ENCODE results near the gene RNF17. TPM values are rescaled to one million over a fixed set of nuclear protein-coding genes. Genes with fewer than 3 reads are reported as not detected.

The RNF17 gene
- total RNA-seq (2014; rRNA removed; shearing (Covaris generic)), result not detected in 2 replicates
- not detected in 2 replicates for polyA plus RNA-seq (2016; fragmentation: Nextera tagmentation; extraction: Ambion mirVana)

GRCh38 chr13:24763596-24764275 lies at the start of gene RNF17:
RNF17 (plus strand) TSS chr13:24764169; CDS start chr13:24764204, 35 bp downstream.
- H3K4me1 ChIP-seq (ENCODE audit: insufficient read depth), result no peaks in the 10 kb centered on the region
- H3F3A ChIP-seq (ENCODE audit: insufficient read depth), result no peaks in the 10 kb centered on the region
- DNase-seq, result no peak
- no peaks in the 10 kb centered on the region for H3K36me3 ChIP-seq (ENCODE audit: low read depth)
- H2AFZ ChIP-seq, result no peak within 1 kb of the TSS
- no peak within 1 kb of the TSS for H3K27ac ChIP-seq
- H3K9me3 ChIP-seq (ENCODE audit: low read depth), result no peaks in the 10 kb centered on the region
- peaks cover 12% of the 10 kb centered on the region; the same call in 1 of the 2 replicates for H3K27me3 ChIP-seq (replicated peaks; ENCODE audit: insufficient read depth)
- H3K9ac ChIP-seq, result no peak within 1 kb of the TSS
- H4K20me1 ChIP-seq (ENCODE audit: insufficient read depth), result no peaks in the 10 kb centered on the region
- H3K4me3 ChIP-seq, result no peak within 1 kb of the TSS
- 67 to 71% methylated on average over 28 of the region's 28 CpGs for WGBS, 2 experiments (ENCODE audit: low coverage in 1 of 2, low lambda C conversion rate in 2 of 2, missing lambda C conversion rate in 2 of 2)
- H3K79me2 ChIP-seq (ENCODE audit: insufficient read depth), result no peaks in the 10 kb centered on the region
- no peak within 1 kb of the TSS for H3K4me2 ChIP-seq (ENCODE audit: unreplicated experiment)
- H3K9me2 ChIP-seq (ENCODE audit: insufficient read depth), result no peaks in the 10 kb centered on the region
- TF ChIP-seq EZH2phosphoT487 (IDR thresholded peaks at IDR 0.05; ENCODE audit: insufficient read depth, low read depth), result no peak
- TF ChIP-seq EZH2 (IDR thresholded peaks at IDR 0.05; ENCODE audit: insufficient read depth, poor library complexity, severe bottlenecking), result no peak
- in situ Hi-C loops (cut with MboI), result no loop called here

- Histone ChIP-seq H3K9me3 (ENCODE audit: low read depth) (no peaks in the 10 kb centered on the region), H3K9me2 (ENCODE audit: insufficient read depth) (no peaks in the 10 kb centered on the region), H3K9ac (no peak overlapping the region), H4K20me1 (ENCODE audit: insufficient read depth) (no peaks in the 10 kb centered on the region), H3F3A (ENCODE audit: insufficient read depth) (no peaks in the 10 kb centered on the region), H3K4me1 (ENCODE audit: insufficient read depth) (no peaks in the 10 kb centered on the region), H3K27ac (no peak overlapping the region), H3K79me2 (ENCODE audit: insufficient read depth) (no peaks in the 10 kb centered on the region), H3K36me3 (ENCODE audit: low read depth) (no peaks in the 10 kb centered on the region), H3K27me3 (replicated peaks; ENCODE audit: insufficient read depth) (no peaks in the 10 kb centered on the region; the same call in none of the 2 replicates), H2AFZ (no peak overlapping the region), H3K4me3 (no peak overlapping the region), H3K4me2 (ENCODE audit: unreplicated experiment) (no peak overlapping the region)
- no peak for TF ChIP-seq EZH2phosphoT487 (IDR thresholded peaks at IDR 0.05; ENCODE audit: insufficient read depth, low read depth)
- 36 to 39% methylated on average over 5 of the region's 5 CpGs for WGBS, 2 experiments (ENCODE audit: low coverage in 1 of 2, low lambda C conversion rate in 2 of 2, missing lambda C conversion rate in 2 of 2)
- no peak for DNase-seq
- in situ Hi-C loops (cut with MboI), result no loop called here
Measured at GRCh38 chr13:24716011-24716410, 48.0 kb upstream of the RNF17 start.

- Histone ChIP-seq H4K20me1 (ENCODE audit: insufficient read depth) (no peaks in the 10 kb centered on the region), H3K9ac (no peak overlapping the region), H3K9me2 (ENCODE audit: insufficient read depth) (no peaks in the 10 kb centered on the region), H3K4me3 (no peak overlapping the region), H3K4me2 (ENCODE audit: unreplicated experiment) (no peak overlapping the region), H3F3A (ENCODE audit: insufficient read depth) (no peaks in the 10 kb centered on the region), H2AFZ (no peak overlapping the region), H3K79me2 (ENCODE audit: insufficient read depth) (no peaks in the 10 kb centered on the region), H3K36me3 (ENCODE audit: low read depth) (no peaks in the 10 kb centered on the region), H3K4me1 (ENCODE audit: insufficient read depth) (no peaks in the 10 kb centered on the region), H3K27me3 (replicated peaks; ENCODE audit: insufficient read depth) (no peaks in the 10 kb centered on the region; the same call in none of the 2 replicates), H3K27ac (no peak overlapping the region), H3K9me3 (ENCODE audit: low read depth) (no peaks in the 10 kb centered on the region)
- TF ChIP-seq EZH2phosphoT487 (IDR thresholded peaks at IDR 0.05; ENCODE audit: insufficient read depth, low read depth) (no peak), EZH2 (IDR thresholded peaks at IDR 0.05; ENCODE audit: insufficient read depth, poor library complexity, severe bottlenecking) (no peak)
- DNase-seq, result no peak
- WGBS, 2 experiments (ENCODE audit: low coverage in 1 of 2, low lambda C conversion rate in 2 of 2, missing lambda C conversion rate in 2 of 2), result 54 to 57% methylated on average over 7 of the region's 7 CpGs
- in situ Hi-C loops (cut with MboI), result no loop called here
Measured at GRCh38 chr13:24716446-24716845, 47.5 kb upstream of the RNF17 start.

- in situ Hi-C loops (cut with MboI), result no loop called here
- H3K9me3 ChIP-seq (ENCODE audit: low read depth), result no peaks in the 10 kb centered on the region
- 15 to 40% methylated on average over 4 of the region's 4 CpGs for WGBS, 2 experiments (ENCODE audit: low coverage in 1 of 2, low lambda C conversion rate in 2 of 2, missing lambda C conversion rate in 2 of 2)
- no peak overlapping the region for H3K27ac ChIP-seq
- no peak overlapping the region for H3K4me2 ChIP-seq (ENCODE audit: unreplicated experiment)
- no peaks in the 10 kb centered on the region for H3F3A ChIP-seq (ENCODE audit: insufficient read depth)
- no peaks in the 10 kb centered on the region for H3K36me3 ChIP-seq (ENCODE audit: low read depth)
- no peak overlapping the region for H3K4me3 ChIP-seq
- DNase-seq, result no peak
- H3K9me2 ChIP-seq (ENCODE audit: insufficient read depth), result no peaks in the 10 kb centered on the region
- no peaks in the 10 kb centered on the region for H3K79me2 ChIP-seq (ENCODE audit: insufficient read depth)
- H2AFZ ChIP-seq, result no peak overlapping the region
- no peaks in the 10 kb centered on the region; the same call in none of the 2 replicates for H3K27me3 ChIP-seq (replicated peaks; ENCODE audit: insufficient read depth)
- H3K4me1 ChIP-seq (ENCODE audit: insufficient read depth), result no peaks in the 10 kb centered on the region
- no peaks in the 10 kb centered on the region for H4K20me1 ChIP-seq (ENCODE audit: insufficient read depth)
- TF ChIP-seq EZH2 (IDR thresholded peaks at IDR 0.05; ENCODE audit: insufficient read depth, poor library complexity, severe bottlenecking) (no peak), EZH2phosphoT487 (IDR thresholded peaks at IDR 0.05; ENCODE audit: insufficient read depth, low read depth) (no peak)
- H3K9ac ChIP-seq, result no peak overlapping the region
Measured at GRCh38 chr13:24717217-24717616, 46.8 kb upstream of the RNF17 start.
